Gastrocnemius medialis (tissue), 4 donors: Measurements from ENCODE around the gene PSAPL1. TPM values are rescaled to one million over a fixed set of nuclear protein-coding genes. Genes with fewer than 3 reads are reported as not detected.

Experiments used
- ATAC-seq, 2 donors: fragments of 150-250 bp; one replicate each; pipeline ENCODE4 v1.9.1; 2016
- DNase-seq, 2 donors: peaks; one replicate each; pipeline ENCODE4 v3.0.0-alpha.2; 2019
- H3K27ac ChIP-seq, 4 donors: fragments of 200-600 bp; sonication (generic); 1 replicate in 1 of 4; 2 replicates in 3 of 4; pipeline ENCODE4 v1.5.1; 2016 to 2018; ENCODE audit warnings: mild to moderate bottlenecking in 2 of 4, moderate library complexity in 1 of 4
- H3K27me3 ChIP-seq, 3 donors: fragments of 200-600 bp; sonication (generic) in 2 of 3; 1 replicate in 1 of 3; 2 replicates in 2 of 3; pipeline versions ENCODE4 v1.5.1 to v1.6.0; 2016 to 2019; ENCODE audit warnings: mild to moderate bottlenecking in 1 of 3, moderate library complexity in 1 of 3
- H3K36me3 ChIP-seq, 2 donors: fragments of 200-600 bp; sonication (generic) in 1 of 2; one replicate each; pipeline ENCODE4 v1.5.1; 2017 to 2018
- H3K4me1 ChIP-seq, 2 donors: fragments of 200-600 bp; sonication (generic) in 1 of 2; one replicate each; pipeline ENCODE4 v1.5.1; 2016 to 2017; ENCODE audit warnings: mild to moderate bottlenecking in 2 of 2
- H3K4me3 ChIP-seq, 4 donors: fragments of 200-600 bp; sonication (generic) in 3 of 4; 1 replicate in 1 of 4; 2 replicates in 3 of 4; pipeline ENCODE4 v1.5.1; 2016 to 2019; ENCODE audit warnings: mild to moderate bottlenecking in 2 of 4
- H3K9me3 ChIP-seq, 3 donors: fragments of 200-600 bp; sonication (generic) in 2 of 3; 1 replicate in 1 of 3; 2 replicates in 2 of 3; pipeline ENCODE4 v1.5.1; 2016 to 2019
- POLR2A ChIP-seq, 2 donors: fragments of 450-650 bp; IDR thresholded peaks; one replicate each; pipeline ENCODE4 v1.6.1; 2017; ENCODE audit warnings: antibody characterized with exemption in 2 of 2, mild to moderate bottlenecking in 2 of 2, moderate library complexity in 2 of 2
- in situ Hi-C, 4 donors: fragments of 200-750 bp; cut with MboI; loops; one replicate each; pipeline versions ENCODE4 v1.15.0 to v1.8.0; 2017; ENCODE audit warnings: low sequenced_read_pairs in 4 of 4
- intact Hi-C: fragments of 100-400 bp; cut with DNase I; formaldehyde crosslinking; loops from one replicate; pipeline ENCODE4 v1.15.1; 2023; ENCODE audit warnings: low total_unique reads
- total RNA-seq, 4 donors: library from RNA; depleted of rRNA; stranded (reverse); fragments of >200 nt; gene quantifications; one replicate each; pipeline versions ENCODE4 v1.1.0 to v1.2.3, GENCODE V29; 2016
- TF ChIP-seq, protein P1 (sequence below), 5 experiments: fragments of 450-650 bp in 3 of 5; fragments of 200-600 bp in 2 of 5; sonication (generic) in 2 of 5; IDR thresholded peaks in 4 of 5; conservative IDR thresholded peaks in 1 of 5; 1 replicate in 4 of 5; 2 replicates in 1 of 5; pipeline ENCODE4 v1.5.1; 2016 to 2019; ENCODE audit warnings: antibody characterized with exemption in 5 of 5, mild to moderate bottlenecking in 3 of 5, moderate library complexity in 3 of 5

Gene PSAPL1, protein sequence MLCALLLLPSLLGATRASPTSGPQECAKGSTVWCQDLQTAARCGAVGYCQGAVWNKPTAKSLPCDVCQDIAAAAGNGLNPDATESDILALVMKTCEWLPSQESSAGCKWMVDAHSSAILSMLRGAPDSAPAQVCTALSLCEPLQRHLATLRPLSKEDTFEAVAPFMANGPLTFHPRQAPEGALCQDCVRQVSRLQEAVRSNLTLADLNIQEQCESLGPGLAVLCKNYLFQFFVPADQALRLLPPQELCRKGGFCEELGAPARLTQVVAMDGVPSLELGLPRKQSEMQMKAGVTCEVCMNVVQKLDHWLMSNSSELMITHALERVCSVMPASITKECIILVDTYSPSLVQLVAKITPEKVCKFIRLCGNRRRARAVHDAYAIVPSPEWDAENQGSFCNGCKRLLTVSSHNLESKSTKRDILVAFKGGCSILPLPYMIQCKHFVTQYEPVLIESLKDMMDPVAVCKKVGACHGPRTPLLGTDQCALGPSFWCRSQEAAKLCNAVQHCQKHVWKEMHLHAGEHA
- not detected for total RNA-seq

DNA sequence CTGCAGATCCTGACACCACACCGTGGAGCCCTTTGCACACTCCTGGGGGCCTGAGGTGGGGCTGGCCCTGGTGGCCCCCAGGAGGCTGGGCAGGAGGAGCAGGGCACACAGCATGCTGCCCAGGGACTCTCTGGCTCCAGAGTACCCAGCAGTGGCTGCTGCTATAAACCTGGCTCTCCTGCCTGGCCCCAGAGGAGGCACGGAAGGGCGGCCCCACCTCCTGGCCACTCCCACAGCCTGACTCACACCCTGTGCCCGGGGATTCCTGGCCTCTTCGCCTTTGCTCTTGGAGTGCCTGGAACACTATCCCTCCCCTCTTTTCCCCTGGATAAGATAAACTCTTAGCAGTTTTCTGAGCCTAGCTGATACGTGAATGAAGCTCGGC lies at the start of gene PSAPL1:
TSS of gene PSAPL1 (minus strand) at position 165 of the 385 bp plus-strand sequence. CDS start at position 114, 51 bp downstream.
- in situ Hi-C loops, result no loop called here
- Histone ChIP-seq H3K27me3 (no peaks in the 10 kb centered on the region), H3K4me3 (no peak within 1 kb of the TSS), H3K9me3 (no peaks in the 10 kb centered on the region), H3K36me3 (no peaks in the 10 kb centered on the region), H3K4me1 (no peaks in the 10 kb centered on the region), H3K27ac (no peak within 1 kb of the TSS)
- no peak for ATAC-seq
- intact Hi-C loops, result no loop called here
- TF ChIP-seq, protein P1, sequence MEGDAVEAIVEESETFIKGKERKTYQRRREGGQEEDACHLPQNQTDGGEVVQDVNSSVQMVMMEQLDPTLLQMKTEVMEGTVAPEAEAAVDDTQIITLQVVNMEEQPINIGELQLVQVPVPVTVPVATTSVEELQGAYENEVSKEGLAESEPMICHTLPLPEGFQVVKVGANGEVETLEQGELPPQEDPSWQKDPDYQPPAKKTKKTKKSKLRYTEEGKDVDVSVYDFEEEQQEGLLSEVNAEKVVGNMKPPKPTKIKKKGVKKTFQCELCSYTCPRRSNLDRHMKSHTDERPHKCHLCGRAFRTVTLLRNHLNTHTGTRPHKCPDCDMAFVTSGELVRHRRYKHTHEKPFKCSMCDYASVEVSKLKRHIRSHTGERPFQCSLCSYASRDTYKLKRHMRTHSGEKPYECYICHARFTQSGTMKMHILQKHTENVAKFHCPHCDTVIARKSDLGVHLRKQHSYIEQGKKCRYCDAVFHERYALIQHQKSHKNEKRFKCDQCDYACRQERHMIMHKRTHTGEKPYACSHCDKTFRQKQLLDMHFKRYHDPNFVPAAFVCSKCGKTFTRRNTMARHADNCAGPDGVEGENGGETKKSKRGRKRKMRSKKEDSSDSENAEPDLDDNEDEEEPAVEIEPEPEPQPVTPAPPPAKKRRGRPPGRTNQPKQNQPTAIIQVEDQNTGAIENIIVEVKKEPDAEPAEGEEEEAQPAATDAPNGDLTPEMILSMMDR (IDR thresholded peaks at IDR 0.05 in 4 of 5, conservative IDR thresholded peaks at IDR 0.05 in 1 of 5), result no peak
- TF ChIP-seq POLR2A (IDR thresholded peaks at IDR 0.05), result no peak
- no peak for DNase-seq

- H3K4me3 ChIP-seq, result no peak overlapping the region
- intact Hi-C loops (no loop called here), in situ Hi-C loops (no loop called here)
- H3K9me3 ChIP-seq, result no peaks in the 10 kb centered on the region
- no peaks in the 10 kb centered on the region for H3K4me1 ChIP-seq
- no peak for TF ChIP-seq POLR2A (IDR thresholded peaks at IDR 0.05)
- TF ChIP-seq, protein P1 (IDR thresholded peaks at IDR 0.05 in 4 of 5, conservative IDR thresholded peaks at IDR 0.05 in 1 of 5), result no peak
- DNase-seq (no peak), ATAC-seq (no peak)
- H3K27ac ChIP-seq, result no peak overlapping the region
- no peaks in the 10 kb centered on the region for H3K36me3 ChIP-seq
- no peaks in the 10 kb centered on the region for H3K27me3 ChIP-seq
Observed at GRCh38 chr4:7481227-7481626, 46.5 kb upstream of the PSAPL1 start.

- in situ Hi-C loops, result no loop called here
Observed at GRCh38 chr4:7480423-7480822, 45.7 kb upstream of the PSAPL1 start.

DNA sequence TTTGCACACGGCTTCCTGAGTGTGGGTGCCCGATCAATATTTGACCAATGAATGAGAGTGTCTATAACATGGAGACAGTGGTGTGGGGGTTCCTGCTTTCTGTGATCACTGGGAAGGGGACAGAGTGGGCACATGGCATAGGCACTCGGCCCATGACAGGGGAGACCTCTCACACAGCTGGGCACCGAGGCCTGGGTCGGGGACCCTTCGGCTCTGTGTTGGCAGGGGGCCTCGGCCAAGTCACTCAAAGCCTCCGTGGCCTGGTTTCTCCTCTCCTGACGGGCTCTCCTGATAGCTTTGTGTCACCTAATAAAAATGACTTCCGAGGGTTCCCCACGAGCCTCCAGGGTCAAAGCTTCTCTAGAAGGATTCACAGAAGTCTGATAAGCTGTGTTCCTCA lies 43.9 kb upstream of the PSAPL1 start:
- H3K36me3 ChIP-seq, result no peaks in the 10 kb centered on the region
- no peak overlapping the region for H3K4me3 ChIP-seq
- in situ Hi-C loops, result no loop called here
- ATAC-seq (no peak), DNase-seq (no peak)
- H3K27ac ChIP-seq, result no peak overlapping the region
- TF ChIP-seq, protein P1 (IDR thresholded peaks at IDR 0.05 in 4 of 5, conservative IDR thresholded peaks at IDR 0.05 in 1 of 5), result no peak
- no peak for TF ChIP-seq POLR2A (IDR thresholded peaks at IDR 0.05)
- no peaks in the 10 kb centered on the region for H3K9me3 ChIP-seq
- no peaks in the 10 kb centered on the region for H3K27me3 ChIP-seq
- intact Hi-C loops, result no loop called here
- no peaks in the 10 kb centered on the region for H3K4me1 ChIP-seq

More at GRCh38 chr4:7480423-7480822, 45.7 kb upstream of the PSAPL1 start:
- no peak for ATAC-seq
- H3K27ac ChIP-seq, result no peak overlapping the region
- no peak overlapping the region for H3K4me3 ChIP-seq
- no peak for TF ChIP-seq POLR2A (IDR thresholded peaks at IDR 0.05)
- TF ChIP-seq, protein P1 (IDR thresholded peaks at IDR 0.05 in 4 of 5, conservative IDR thresholded peaks at IDR 0.05 in 1 of 5), result no peak
- no peaks in the 10 kb centered on the region for H3K9me3 ChIP-seq
- intact Hi-C loops, result no loop called here
- no peaks in the 10 kb centered on the region for H3K36me3 ChIP-seq
- H3K4me1 ChIP-seq, result no peaks in the 10 kb centered on the region
- H3K27me3 ChIP-seq, result no peaks in the 10 kb centered on the region
- no peak for DNase-seq
